ENCODE data around the gene PDAP1. TPM values are rescaled to one million over a fixed set of nuclear protein-coding genes. Genes with fewer than 3 reads are reported as not detected.

Gene PDAP1
- total RNA-seq, 1 experiment from 2014 or later, result 87.2 TPM

DNA sequence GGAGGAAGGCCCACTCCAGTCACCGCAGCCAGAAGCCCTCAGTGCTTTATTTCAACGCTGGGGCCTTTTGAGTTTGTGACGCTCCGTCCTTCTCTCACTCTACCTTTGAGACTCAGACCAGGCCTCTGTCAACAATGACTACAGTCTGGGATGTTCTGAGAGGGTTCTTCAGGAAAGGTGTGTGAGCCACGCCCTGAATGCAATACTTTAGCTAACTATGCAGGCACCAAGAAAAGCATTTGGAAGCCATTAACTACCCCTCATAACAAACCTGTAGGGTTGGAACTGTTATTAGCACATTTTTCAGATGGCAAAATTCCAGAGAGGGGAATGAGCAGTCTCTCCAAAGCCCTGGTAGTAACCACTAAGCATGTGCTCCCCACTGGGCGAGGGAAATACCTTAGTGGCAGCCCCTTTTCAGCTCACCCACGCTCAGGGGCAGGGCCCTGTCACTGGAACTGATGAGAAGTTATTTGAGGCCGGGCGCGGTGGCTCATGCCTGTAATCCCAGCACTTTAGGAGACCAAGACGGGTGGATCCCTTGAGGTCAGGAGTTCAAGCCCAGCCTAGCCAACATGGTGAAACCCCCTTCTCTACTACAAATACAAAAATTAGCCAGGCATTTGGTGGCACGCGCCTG is 39.5 kb downstream of the PDAP1 start:
- no peak overlapping the region for H3K4me3 Mint-ChIP-seq (ENCODE audit: low read depth, unreplicated experiment)
- CTCF ChIA-PET, result interaction anchor here (0.5 to 0.7 kb wide), 2 partner anchors 57 to 797 kb away, joined by 3 to 5 read pairs; no protein-coding TSS in a partner anchor

DNA sequence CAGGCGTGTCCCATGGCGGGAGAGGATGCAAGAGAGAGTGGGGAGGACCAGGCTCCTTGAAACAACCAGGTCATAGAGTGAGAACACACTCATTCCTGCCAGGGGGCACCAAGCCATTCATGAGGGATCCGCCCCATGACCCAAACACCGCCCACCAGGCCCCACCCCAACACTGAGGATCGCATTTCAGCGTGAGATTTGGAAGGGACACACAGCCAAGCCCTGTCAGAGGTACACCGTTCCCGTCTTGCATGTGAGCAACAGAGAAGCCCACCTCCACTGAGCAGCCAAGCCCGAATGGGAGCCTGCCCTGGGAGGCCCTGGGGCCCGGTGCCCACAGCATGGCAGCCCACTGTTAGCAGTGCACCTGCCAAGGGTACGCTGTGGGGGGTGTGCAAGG is 41.8 kb downstream of the PDAP1 start:
- no peaks in the 10 kb centered on the region for H3K27me3 Mint-ChIP-seq (ENCODE audit: unreplicated experiment)
- TF ChIP-seq, protein P1, sequence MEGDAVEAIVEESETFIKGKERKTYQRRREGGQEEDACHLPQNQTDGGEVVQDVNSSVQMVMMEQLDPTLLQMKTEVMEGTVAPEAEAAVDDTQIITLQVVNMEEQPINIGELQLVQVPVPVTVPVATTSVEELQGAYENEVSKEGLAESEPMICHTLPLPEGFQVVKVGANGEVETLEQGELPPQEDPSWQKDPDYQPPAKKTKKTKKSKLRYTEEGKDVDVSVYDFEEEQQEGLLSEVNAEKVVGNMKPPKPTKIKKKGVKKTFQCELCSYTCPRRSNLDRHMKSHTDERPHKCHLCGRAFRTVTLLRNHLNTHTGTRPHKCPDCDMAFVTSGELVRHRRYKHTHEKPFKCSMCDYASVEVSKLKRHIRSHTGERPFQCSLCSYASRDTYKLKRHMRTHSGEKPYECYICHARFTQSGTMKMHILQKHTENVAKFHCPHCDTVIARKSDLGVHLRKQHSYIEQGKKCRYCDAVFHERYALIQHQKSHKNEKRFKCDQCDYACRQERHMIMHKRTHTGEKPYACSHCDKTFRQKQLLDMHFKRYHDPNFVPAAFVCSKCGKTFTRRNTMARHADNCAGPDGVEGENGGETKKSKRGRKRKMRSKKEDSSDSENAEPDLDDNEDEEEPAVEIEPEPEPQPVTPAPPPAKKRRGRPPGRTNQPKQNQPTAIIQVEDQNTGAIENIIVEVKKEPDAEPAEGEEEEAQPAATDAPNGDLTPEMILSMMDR (IDR thresholded peaks at IDR 0.05; ENCODE audit: unreplicated experiment), result no peak
- H3K36me3 Mint-ChIP-seq (ENCODE audit: insufficient read depth, unreplicated experiment), result peaks cover 60% of the 10 kb centered on the region
- intact Hi-C loops (cut with micrococcal nuclease; ENCODE audit: unreplicated experiment), result no loop called here
- H3K4me3 Mint-ChIP-seq (ENCODE audit: low read depth, unreplicated experiment), result no peak overlapping the region
- no peaks in the 10 kb centered on the region for H3K9me3 Mint-ChIP-seq (ENCODE audit: low read depth, unreplicated experiment)
- H3K4me1 Mint-ChIP-seq (ENCODE audit: low read depth, unreplicated experiment), result no peaks in the 10 kb centered on the region
- no peak for DNase-seq
- no peak overlapping the region for H3K27ac Mint-ChIP-seq (ENCODE audit: unreplicated experiment)
- no TSS peak for BruUV-seq (replicated peaks)
- CTCF ChIA-PET, result no interaction called here

More for the DNA sequence above, 39.5 kb downstream of the PDAP1 start:
- no peaks in the 10 kb centered on the region for H3K27me3 Mint-ChIP-seq (ENCODE audit: unreplicated experiment)
- TF ChIP-seq, protein P1 (IDR thresholded peaks at IDR 0.05; ENCODE audit: unreplicated experiment), result no peak
- H3K9me3 Mint-ChIP-seq (ENCODE audit: low read depth, unreplicated experiment), result no peaks in the 10 kb centered on the region
- peaks cover 11% of the 10 kb centered on the region for H3K4me1 Mint-ChIP-seq (ENCODE audit: low read depth, unreplicated experiment)
- intact Hi-C loops (cut with micrococcal nuclease; ENCODE audit: unreplicated experiment), result no loop called here
- peaks cover 58% of the 10 kb centered on the region for H3K36me3 Mint-ChIP-seq (ENCODE audit: insufficient read depth, unreplicated experiment)
- H3K27ac Mint-ChIP-seq (ENCODE audit: unreplicated experiment), result no peak overlapping the region
- no TSS peak for BruUV-seq (replicated peaks)
- no peak for DNase-seq

DNA sequence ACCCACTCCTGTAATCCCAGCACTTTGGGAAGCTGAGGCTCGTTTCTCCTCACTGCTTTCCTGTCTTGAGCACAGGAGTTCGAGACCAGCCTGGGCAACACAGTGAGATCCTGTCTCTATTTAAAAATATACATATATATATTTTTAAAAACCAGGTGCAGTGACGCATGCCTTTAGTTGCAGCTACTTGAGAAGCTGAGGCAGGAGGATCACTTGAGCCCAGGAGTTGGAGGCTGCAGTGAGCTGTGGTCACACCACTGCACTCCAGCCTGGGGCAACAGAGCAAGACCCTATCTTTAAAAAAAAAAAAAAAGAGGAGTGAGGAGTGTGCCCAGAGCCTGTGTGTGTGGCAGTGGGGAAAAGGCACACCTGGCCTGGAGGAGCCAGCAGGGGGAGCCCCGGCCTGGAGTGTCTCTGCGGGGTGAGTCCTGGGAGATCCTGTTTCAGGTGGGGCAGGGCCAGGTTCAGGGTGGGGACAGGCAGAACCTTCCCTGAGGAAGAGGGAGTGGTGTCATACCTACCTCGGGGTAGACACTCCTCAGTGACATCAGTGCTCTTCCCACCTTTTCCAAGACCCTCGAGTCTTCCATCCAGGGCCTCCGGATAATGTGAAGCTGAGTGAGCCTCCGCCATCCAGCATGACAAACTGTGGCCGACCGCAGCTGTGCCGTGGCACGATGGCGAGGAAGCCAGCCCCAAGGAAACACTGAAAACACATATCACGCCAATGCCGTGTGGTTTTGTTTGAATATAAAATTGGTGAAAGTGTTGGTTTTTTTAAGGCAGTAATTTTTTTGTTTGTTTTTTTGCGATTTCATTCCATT is 42.9 kb downstream of the PDAP1 start:
- intact Hi-C loops (cut with micrococcal nuclease; ENCODE audit: unreplicated experiment), result no loop called here
- no peaks in the 10 kb centered on the region for H3K9me3 Mint-ChIP-seq (ENCODE audit: low read depth, unreplicated experiment)
- no peaks in the 10 kb centered on the region for H3K4me1 Mint-ChIP-seq (ENCODE audit: low read depth, unreplicated experiment)
- TF ChIP-seq, protein P1 (IDR thresholded peaks at IDR 0.05; ENCODE audit: unreplicated experiment), result peak; percentile 30
- peaks cover 66% of the 10 kb centered on the region for H3K36me3 Mint-ChIP-seq (ENCODE audit: insufficient read depth, unreplicated experiment)
- DNase-seq, result peak; percentile 64
- H3K27ac Mint-ChIP-seq (ENCODE audit: unreplicated experiment), result no peak overlapping the region
- BruUV-seq (replicated peaks), result no TSS peak
- H3K4me3 Mint-ChIP-seq (ENCODE audit: low read depth, unreplicated experiment), result no peak overlapping the region
- no peaks in the 10 kb centered on the region for H3K27me3 Mint-ChIP-seq (ENCODE audit: unreplicated experiment)
- CTCF ChIA-PET, result interaction anchor here (0.5 to 0.7 kb wide), 2 partner anchors 22 to 40 kb away, joined by 3 to 4 read pairs; no protein-coding TSS in a partner anchor

DNA sequence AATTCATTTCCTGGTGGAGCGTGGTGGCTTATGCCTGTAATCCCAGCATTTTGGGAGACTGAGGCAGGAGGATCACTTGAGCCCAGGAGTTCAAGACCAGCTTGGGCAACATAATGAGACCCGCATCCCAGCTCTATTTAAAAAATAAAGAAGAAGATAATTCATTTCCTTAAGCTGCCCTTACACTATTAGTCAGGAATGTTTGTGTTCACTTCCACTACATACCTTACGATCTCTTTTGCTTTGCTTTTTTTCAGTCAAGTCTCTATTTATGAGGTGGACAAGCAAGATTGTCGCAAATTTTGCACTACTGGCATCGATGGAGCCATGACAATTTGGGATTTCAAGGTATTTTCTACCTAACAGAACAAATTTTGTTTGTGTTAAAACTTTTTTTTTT is 45.1 kb downstream of the PDAP1 start:
- H3K36me3 Mint-ChIP-seq (ENCODE audit: insufficient read depth, unreplicated experiment), result peaks cover 73% of the 10 kb centered on the region
- no peaks in the 10 kb centered on the region for H3K9me3 Mint-ChIP-seq (ENCODE audit: low read depth, unreplicated experiment)
- intact Hi-C loops (cut with micrococcal nuclease; ENCODE audit: unreplicated experiment), result no loop called here
- TF ChIP-seq, protein P1 (IDR thresholded peaks at IDR 0.05; ENCODE audit: unreplicated experiment), result no peak
- no TSS peak for BruUV-seq (replicated peaks)
- H3K4me1 Mint-ChIP-seq (ENCODE audit: low read depth, unreplicated experiment), result no peaks in the 10 kb centered on the region
- H3K27ac Mint-ChIP-seq (ENCODE audit: unreplicated experiment), result no peak overlapping the region
- no peaks in the 10 kb centered on the region for H3K27me3 Mint-ChIP-seq (ENCODE audit: unreplicated experiment)
- no peak overlapping the region for H3K4me3 Mint-ChIP-seq (ENCODE audit: low read depth, unreplicated experiment)
- CTCF ChIA-PET, result interaction anchor here (0.5 kb wide), 1 partner anchor 36 kb away, joined by 3 read pairs; no protein-coding TSS in a partner anchor
- DNase-seq, result no peak

Measured in Calu3 (cell line).